ENCODE results near the gene MAPK8.

GRCh38 chr10:48331436-48331835 is 25.0 kb downstream of the MAPK8 start:
- TF ChIP-seq POLR2A (IDR thresholded peaks at IDR 0.05): no peak
- TF ChIP-seq, protein P1, sequence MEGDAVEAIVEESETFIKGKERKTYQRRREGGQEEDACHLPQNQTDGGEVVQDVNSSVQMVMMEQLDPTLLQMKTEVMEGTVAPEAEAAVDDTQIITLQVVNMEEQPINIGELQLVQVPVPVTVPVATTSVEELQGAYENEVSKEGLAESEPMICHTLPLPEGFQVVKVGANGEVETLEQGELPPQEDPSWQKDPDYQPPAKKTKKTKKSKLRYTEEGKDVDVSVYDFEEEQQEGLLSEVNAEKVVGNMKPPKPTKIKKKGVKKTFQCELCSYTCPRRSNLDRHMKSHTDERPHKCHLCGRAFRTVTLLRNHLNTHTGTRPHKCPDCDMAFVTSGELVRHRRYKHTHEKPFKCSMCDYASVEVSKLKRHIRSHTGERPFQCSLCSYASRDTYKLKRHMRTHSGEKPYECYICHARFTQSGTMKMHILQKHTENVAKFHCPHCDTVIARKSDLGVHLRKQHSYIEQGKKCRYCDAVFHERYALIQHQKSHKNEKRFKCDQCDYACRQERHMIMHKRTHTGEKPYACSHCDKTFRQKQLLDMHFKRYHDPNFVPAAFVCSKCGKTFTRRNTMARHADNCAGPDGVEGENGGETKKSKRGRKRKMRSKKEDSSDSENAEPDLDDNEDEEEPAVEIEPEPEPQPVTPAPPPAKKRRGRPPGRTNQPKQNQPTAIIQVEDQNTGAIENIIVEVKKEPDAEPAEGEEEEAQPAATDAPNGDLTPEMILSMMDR (IDR thresholded peaks at IDR 0.05 in 8 of 11, conservative IDR thresholded peaks at IDR 0.05 in 3 of 11): no peak
- no peak for TF ChIP-seq POLR2AphosphoS5 (IDR thresholded peaks at IDR 0.05)
